H1 (cell line): ENCODE results near the gene DHCR7. TPM values are rescaled to one million over a fixed set of nuclear protein-coding genes. Genes with fewer than 3 reads are reported as not detected.

ENCODE experiments used
- CTCF ChIA-PET: fragments of 300-600 bp; sonication (Branson Sonifier 250); formaldehyde crosslinking; loops from one replicate; lab custom pipeline; 2021; ENCODE audit not compliant: partially characterized antibody; lab: Charles Lee
- POLR2A ChIA-PET: fragments of 300-600 bp; sonication (Branson Sonifier 250); formaldehyde crosslinking; loops from one replicate; lab custom pipeline; 2021; ENCODE audit warnings: inconsistent platforms; ENCODE audit not compliant: partially characterized antibody; lab: Charles Lee
- DNase-seq, 2 experiments: peaks; one replicate each; pipeline versions ENCODE4 v3.0.0 to v3.0.0-alpha.2; 2010 to 2022; ENCODE audit warnings: low spot score in 2 of 2, low read depth in 1 of 2, mixed read lengths in 1 of 2
- FAIRE-seq: peaks from 2 replicates; lab custom pipeline; 2011; peaks lifted over from hg19 to GRCh38; lab: Jason Lieb, UNC
- H2AFZ ChIP-seq: 2 replicates; pipeline ENCODE4 v1.8.1; 2012; ENCODE audit warnings: low read length, inconsistent platforms
- H2AK5ac ChIP-seq: 2 replicates; pipeline ENCODE4 v1.6.1; 2013; ENCODE audit warnings: low read depth, low read length
- H2BK120ac ChIP-seq: replicated peaks from 2 replicates; pipeline ENCODE3; 2013; ENCODE audit warnings: low read depth, low read length, inconsistent platforms
- H2BK12ac ChIP-seq: 2 replicates; pipeline ENCODE4 v1.6.1; 2013; ENCODE audit warnings: low read depth, low read length
- H2BK15ac ChIP-seq: 2 replicates; pipeline ENCODE4 v1.6.1; 2013; ENCODE audit warnings: low read length
- H2BK20ac ChIP-seq: 2 replicates; pipeline ENCODE4 v1.6.1; 2013; ENCODE audit warnings: low read length
- H2BK5ac ChIP-seq: 2 replicates; pipeline ENCODE4 v1.6.1; 2013; ENCODE audit warnings: low read depth, low read length
- H3K14ac ChIP-seq: 2 replicates; pipeline ENCODE4 v1.6.1; 2013; ENCODE audit warnings: inconsistent platforms; ENCODE audit not compliant: insufficient read length
- H3K18ac ChIP-seq: 2 replicates; pipeline ENCODE4 v1.6.1; 2013; ENCODE audit warnings: low read length; ENCODE audit errors: extremely low read depth
- H3K23ac ChIP-seq: 2 replicates; pipeline ENCODE4 v1.6.1; 2013; ENCODE audit warnings: inconsistent platforms; ENCODE audit not compliant: insufficient read length
- H3K23me2 ChIP-seq: 2 replicates; pipeline ENCODE4 v1.6.1; 2013; ENCODE audit warnings: low read depth, low read length
- H3K27ac ChIP-seq: 2 replicates; pipeline ENCODE4 v1.6.1; 2011; ENCODE audit warnings: low read depth, low read length, inconsistent platforms
- H3K27me3 ChIP-seq, 4 experiments: replicated peaks in 1 of 4; 1 replicate in 1 of 4; 2 replicates in 3 of 4; pipeline versions ENCODE4 v1.6.1 to v1.8.1; 2011 to 2013; ENCODE audit warnings: low read length in 3 of 4, mild to moderate bottlenecking in 3 of 4, inconsistent platforms in 2 of 4, mixed read lengths in 2 of 4, moderate library complexity in 1 of 4; ENCODE audit not compliant: control insufficient read depth in 3 of 4, insufficient read depth in 3 of 4; ENCODE audit errors: extremely low read depth in 1 of 4
- H3K36me3 ChIP-seq, 4 experiments: 2 replicates each; pipeline versions ENCODE4 v1.6.1 to v1.8.1; 2011 to 2013; ENCODE audit warnings: mild to moderate bottlenecking in 4 of 4, low read length in 3 of 4, moderate library complexity in 2 of 4, control low read depth in 1 of 4, inconsistent platforms in 1 of 4; ENCODE audit not compliant: insufficient read depth in 4 of 4, control insufficient read depth in 2 of 4
- H3K4ac ChIP-seq: replicated peaks from 2 replicates; pipeline ENCODE3; 2013; ENCODE audit warnings: low read length, low read depth, mixed read lengths, inconsistent platforms; ENCODE audit not compliant: insufficient read length
- H3K4me1 ChIP-seq, 4 experiments: replicated peaks in 1 of 4; 1 replicate in 1 of 4; 2 replicates in 3 of 4; pipeline versions ENCODE4 v1.6.1 to v1.8.1; 2011 to 2013; ENCODE audit warnings: low read length in 3 of 4, inconsistent platforms in 2 of 4, mixed read lengths in 1 of 4; ENCODE audit not compliant: insufficient read depth in 4 of 4, control insufficient read depth in 3 of 4
- H3K4me2 ChIP-seq, 2 experiments: 2 replicates each; pipeline versions ENCODE4 v1.6.1 to v1.8.1; 2011 to 2013; ENCODE audit warnings: low read depth in 2 of 2, low read length in 2 of 2, control low read depth in 1 of 2, inconsistent platforms in 1 of 2, mild to moderate bottlenecking in 1 of 2; ENCODE audit not compliant: insufficient read depth in 1 of 2
- H3K4me3 ChIP-seq, 4 experiments: fragments of 200-600, 300-600 bp in 1 of 4; sonication (generic), shearing (Covaris generic), sonication (Bioruptor Twin) in 1 of 4; 2 replicates each; pipeline versions ENCODE4 v1.5.1 to v1.8.1; 2011 to 2016; ENCODE audit warnings: low read length in 4 of 4, low read depth in 3 of 4, control low read depth in 2 of 4, inconsistent platforms in 2 of 4, mild to moderate bottlenecking in 2 of 4, mixed read lengths in 1 of 4, moderate library complexity in 1 of 4; ENCODE audit not compliant: insufficient read depth in 2 of 4; ENCODE audit errors: extremely low read depth in 1 of 4
- H3K56ac ChIP-seq: replicated peaks from 2 replicates; pipeline ENCODE3; 2013; ENCODE audit warnings: low read depth, mild to moderate bottlenecking, mixed read lengths, low read length, inconsistent platforms; ENCODE audit not compliant: insufficient read length
- H3K79me1 ChIP-seq: 2 replicates; pipeline ENCODE4 v1.6.1; 2013; ENCODE audit warnings: low read depth, low read length, control low read depth
- H3K79me2 ChIP-seq, 2 experiments: 2 replicates each; pipeline versions ENCODE4 v1.6.1 to v1.8.1; 2012 to 2013; ENCODE audit warnings: low read length in 2 of 2, mild to moderate bottlenecking in 2 of 2, inconsistent platforms in 1 of 2; ENCODE audit not compliant: insufficient read depth in 2 of 2, control insufficient read depth in 1 of 2
- H3K9ac ChIP-seq, 4 experiments: replicated peaks in 1 of 4; 1 replicate in 1 of 4; 2 replicates in 3 of 4; pipeline versions ENCODE4 v1.6.1 to v1.8.1; 2011 to 2013; ENCODE audit warnings: low read depth in 3 of 4, low read length in 3 of 4, control low read depth in 2 of 4, mild to moderate bottlenecking in 2 of 4, moderate library complexity in 2 of 4, inconsistent platforms in 1 of 4; ENCODE audit errors: extremely low read depth in 1 of 4
- H3K9me3 ChIP-seq, 2 experiments: 2 replicates each; pipeline versions ENCODE4 v1.6.1 to v1.8.1; 2012 to 2013; ENCODE audit warnings: mild to moderate bottlenecking in 2 of 2, moderate library complexity in 2 of 2, control low read depth in 1 of 2, inconsistent platforms in 1 of 2, low read depth in 1 of 2, low read length in 1 of 2, mixed read lengths in 1 of 2; ENCODE audit not compliant: insufficient read depth in 2 of 2
- H4K20me1 ChIP-seq, 2 experiments: replicated peaks in 1 of 2; 2 replicates each; pipeline versions ENCODE3 to v1.8.1; 2011 to 2013; ENCODE audit warnings: inconsistent platforms in 2 of 2, low read length in 2 of 2, mild to moderate bottlenecking in 1 of 2; ENCODE audit not compliant: insufficient read depth in 2 of 2, control insufficient read depth in 1 of 2
- H4K5ac ChIP-seq: 2 replicates; pipeline ENCODE4 v1.6.1; 2013; ENCODE audit warnings: low read length, low read depth, mixed read lengths, inconsistent platforms; ENCODE audit not compliant: insufficient read length
- H4K8ac ChIP-seq: 2 replicates; pipeline ENCODE4 v1.8.0; 2013; ENCODE audit warnings: mild to moderate bottlenecking, moderate library complexity, low read length, inconsistent platforms; ENCODE audit not compliant: insufficient read depth; ENCODE audit errors: extremely low read depth
- H4K91ac ChIP-seq: replicated peaks from 2 replicates; pipeline ENCODE3; 2013; ENCODE audit warnings: low read length, mixed read lengths, inconsistent platforms; ENCODE audit not compliant: insufficient read length
- ASH2L ChIP-seq: fragments of 200-600, 300-600 bp; sonication (generic); IDR thresholded peaks from one replicate; pipeline ENCODE4 v1.7.1; 2017; ENCODE audit warnings: low read length
- CHD1 ChIP-seq: IDR thresholded peaks from 2 replicates; pipeline ENCODE4 v1.6.1; 2012; ENCODE audit warnings: low read depth, low read length, improper control_type of control experiment
- CREB1 ChIP-seq: IDR thresholded peaks from 2 replicates; pipeline ENCODE4 v1.6.1; 2012; ENCODE audit warnings: inconsistent platforms
- SUZ12 ChIP-seq: fragments of 200-600 bp; sonication (generic); IDR thresholded peaks from 2 replicates; pipeline ENCODE4 v1.6.1; 2012; ENCODE audit warnings: mild to moderate bottlenecking, inconsistent platforms, low read length, moderate library complexity, mixed read lengths
- YY1 ChIP-seq: IDR thresholded peaks from 2 replicates; pipeline ENCODE4 v1.6.1; 2011; ENCODE audit warnings: low read depth, mild to moderate bottlenecking, low read length
- WGBS, 2 experiments: shearing (Covaris generic) in 1 of 2; methylation state at CpG; one replicate each; pipeline versions ENCODE4 v1.1.6 to v1.1.7; 2013 to 2015; ENCODE audit warnings: low lambda C conversion rate in 2 of 2, mixed read lengths in 2 of 2, inconsistent platforms in 1 of 2, low coverage in 1 of 2, missing lambda C conversion rate in 1 of 2; ENCODE audit not compliant: insufficient replicate concordance in 2 of 2, insufficient coverage in 1 of 2, insufficient read length in 1 of 2; ENCODE audit errors: extremely low coverage in 1 of 2, missing lambda C conversion rate in 1 of 2; 5-methylcytosine and 5-hydroxymethylcytosine counted together
- polyA plus RNA-seq, 7 experiments: library from polyadenylated mRNA; depleted of rRNA in 3 of 7; stranded (reverse) in 5 of 7; unstranded in 2 of 7; fragments of >200 nt in 5 of 7; fragments of 200-250 nt in 2 of 7; gene quantifications; 1 replicate in 5 of 7; 2 replicates in 1 of 7; 4 replicates in 1 of 7; pipeline versions ENCODE4 v1.2.1 to v1.2.3, GENCODE V29; 2011 to 2013; ENCODE audit warnings: missing spikeins in 2 of 7, mixed read lengths in 2 of 7
- total RNA-seq: library from RNA; stranded (reverse); fragmentation: NEBNext Ultra II Directional; extraction: Animal tissue kit (Norgen Biotek cat#: 25700); gene quantifications from 2 replicates; pipeline ENCODE4 v1.2.1, GENCODE V29; 2021

DHCR7 gene
- total and polyA plus RNA-seq, 2 of the 8 experiments (the other 6 are each of a cell fraction or from before 2014, with no cell fraction given): 144 to 157 TPM

- H3K79me1 ChIP-seq: no peaks in the 10 kb centered on the region
- H4K91ac ChIP-seq: no peak overlapping the region
- H3K9ac ChIP-seq: no peak overlapping the region
- peaks cover 0 to 4% (median 1%) of the 10 kb centered on the region in 4 experiments; a peak in 2 of 7 replicates for H3K27me3 ChIP-seq
- H2AFZ ChIP-seq: no peak overlapping the region
- no peak overlapping the region for H3K23ac ChIP-seq
- no peak overlapping the region for H2BK120ac ChIP-seq
- peaks cover 0 to 2% of the 10 kb centered on the region in 2 experiments for H4K20me1 ChIP-seq
- FAIRE-seq: no peak
- H3K36me3 ChIP-seq: no peaks in the 10 kb centered on the region; a peak in 1 of 8 replicates
- no peaks in the 10 kb centered on the region for H3K79me2 ChIP-seq
- WGBS, 2 experiments: 88% methylated on average over 5 of the region's 5 CpGs; no CpG with 5 or more reads in 1 of the 2 experiments
- peaks cover 7% of the 10 kb centered on the region; the same call in 1 of the 2 replicates for H3K23me2 ChIP-seq
- H2BK5ac ChIP-seq: no peak overlapping the region
- no peak overlapping the region for H3K4me2 ChIP-seq
- ChIA-PET POLR2A (interaction anchor here (1.7 kb wide), 1 partner anchor 125 kb away, joined by 3 read pairs; no protein-coding TSS in a partner anchor), CTCF (interaction anchor here (1.0 to 1.5 kb wide), 4 partner anchors 10 to 25 kb away, joined by 3 to 4 read pairs (median 3); no protein-coding TSS in a partner anchor)
- no peak overlapping the region for H3K27ac ChIP-seq
- no peak overlapping the region for H3K4ac ChIP-seq
- no peak overlapping the region for H3K56ac ChIP-seq
- H2BK20ac ChIP-seq: no peak overlapping the region
- no peak overlapping the region for H2BK15ac ChIP-seq
- no peak for TF ChIP-seq SUZ12
- no peak for TF ChIP-seq YY1
- TF ChIP-seq CHD1: no peak
- TF ChIP-seq CREB1: no peak
- no peak for TF ChIP-seq ASH2L
- H3K18ac ChIP-seq: no peak overlapping the region
- no peak overlapping the region for H4K5ac ChIP-seq
- no peak overlapping the region for H3K14ac ChIP-seq
- no peak overlapping the region for H2BK12ac ChIP-seq
- H4K8ac ChIP-seq: no peak overlapping the region
- peaks cover 7 to 9% of the 10 kb centered on the region in 2 experiments; a peak in 3 of 4 replicates for H3K9me3 ChIP-seq
- DNase-seq: no peak
- H2AK5ac ChIP-seq: no peak overlapping the region
- no peak overlapping the region for H3K4me3 ChIP-seq
- H3K4me1 ChIP-seq: no peaks in the 10 kb centered on the region
Observed at GRCh38 chr11:71391352-71391751, 56.8 kb downstream of the DHCR7 start.
